ACHN (cell line): Measurements from ENCODE around the gene ZNF862.
"Not testable (repeated sequence)": the region's sequence is repeated elsewhere in the genome, so short reads cannot be mapped to it uniquely, and the experiment has no call there.

Source experiments
- DNase-seq: peaks from one replicate; pipeline ENCODE4 v3.0.0-alpha.2; 2015
- in situ Hi-C: cut with HindIII; loops from 2 replicates; pipeline ENCODE4 v1.10.0; 2017; ENCODE audit warnings: low sequenced_read_pairs, low pct_ligation_motif_present, low pct_unique_long_range_greater_than_20kb

ZNF862 gene

DNA sequence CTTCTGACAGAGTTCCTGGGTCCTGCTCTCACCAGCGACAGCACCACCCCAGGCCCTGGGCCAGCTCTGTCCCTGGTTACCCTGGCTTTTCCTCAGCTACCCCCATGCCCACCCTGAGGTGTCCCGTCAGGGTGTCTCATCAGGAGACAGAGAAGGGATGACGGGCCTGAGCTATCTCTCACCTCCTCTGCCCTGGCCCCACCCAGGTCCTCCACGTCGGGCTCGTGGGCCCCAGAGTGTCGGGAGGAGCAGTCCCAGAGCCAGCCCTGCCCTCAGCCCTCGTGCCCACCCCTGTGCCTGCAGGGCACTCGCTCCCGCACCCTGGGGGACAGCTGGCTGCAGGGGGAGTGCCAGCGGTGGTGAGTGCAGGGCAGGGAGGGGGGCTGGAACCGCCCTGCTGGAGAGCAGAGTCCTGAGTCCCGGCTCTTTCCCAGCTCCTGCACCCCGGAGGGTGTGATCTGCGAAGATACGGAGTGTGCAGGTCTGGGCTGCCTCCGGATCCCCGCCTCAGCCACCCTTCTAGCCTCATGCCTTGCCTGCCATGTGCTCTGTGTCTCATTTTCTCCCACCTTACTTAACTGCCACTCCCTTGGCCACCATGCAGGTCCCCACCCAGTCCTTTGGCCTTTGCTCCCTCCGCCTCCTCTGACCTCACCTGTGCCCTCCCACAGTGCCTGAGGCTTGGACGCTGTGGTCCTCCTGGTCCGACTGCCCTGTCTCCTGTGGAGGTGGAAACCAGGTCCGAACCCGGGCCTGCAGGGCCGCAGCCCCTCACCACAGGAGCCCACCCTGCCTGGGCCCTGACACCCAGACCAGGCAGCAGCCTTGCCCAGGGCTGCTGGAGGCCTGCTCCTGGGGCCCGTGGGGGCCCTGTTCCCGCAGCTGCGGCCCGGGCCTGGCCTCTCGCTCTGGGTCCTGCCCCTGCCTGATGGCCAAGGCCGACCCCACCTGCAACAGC lies 16.7 kb upstream of the ZNF862 start:
- in situ Hi-C loops, result no loop called here
- no peak for DNase-seq

DNA sequence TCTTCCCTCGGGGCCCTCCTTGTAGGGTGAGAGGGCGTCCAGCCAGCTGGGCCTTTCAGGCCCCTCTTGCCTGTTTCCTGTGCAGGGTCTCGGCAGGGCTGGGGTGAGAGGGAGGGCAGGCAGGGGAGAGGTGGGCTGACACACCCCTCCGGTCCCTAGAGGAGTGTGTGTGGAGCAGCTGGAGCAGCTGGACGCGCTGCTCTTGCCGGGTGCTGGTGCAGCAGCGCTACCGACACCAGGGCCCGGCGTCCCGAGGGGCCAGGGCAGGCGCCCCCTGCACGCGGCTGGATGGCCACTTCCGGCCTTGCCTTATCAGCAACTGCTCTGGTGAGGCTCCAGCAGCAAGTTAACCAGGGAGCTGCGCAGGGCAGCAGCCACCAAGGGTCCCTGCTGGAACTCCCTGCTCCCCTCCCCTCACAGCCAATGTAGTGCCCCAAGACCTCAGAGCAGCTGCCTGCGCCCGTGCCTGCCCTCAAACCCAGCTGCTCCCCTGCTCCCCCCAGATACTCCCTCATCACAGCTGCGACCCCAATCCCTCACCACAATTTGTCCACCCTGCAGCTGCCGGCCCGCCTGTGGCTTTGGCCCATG lies 15.7 kb upstream of the ZNF862 start:
- in situ Hi-C loops, result no loop called here
- no peak for DNase-seq

DNA sequence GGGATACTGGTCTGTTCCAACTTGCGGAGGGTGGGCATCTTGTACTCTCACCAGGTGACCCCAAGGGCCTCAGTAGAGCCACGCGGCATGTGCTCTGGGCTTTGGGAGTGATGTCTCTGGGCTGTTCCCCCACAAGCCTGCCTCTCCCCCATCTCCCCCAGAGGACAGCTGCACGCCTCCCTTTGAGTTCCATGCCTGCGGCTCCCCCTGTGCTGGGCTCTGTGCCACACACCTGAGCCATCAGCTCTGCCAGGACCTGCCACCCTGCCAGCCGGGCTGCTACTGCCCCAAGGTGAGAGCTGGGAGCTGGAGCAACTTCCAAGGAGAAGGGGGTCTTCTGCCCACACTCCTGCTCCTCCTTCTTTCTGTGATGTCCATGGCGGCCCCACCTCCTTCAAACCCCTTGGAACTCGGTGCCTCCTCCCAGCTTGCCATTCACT lies 15.0 kb upstream of the ZNF862 start:
- no peak for DNase-seq
- in situ Hi-C loops, result no loop called here

DNA sequence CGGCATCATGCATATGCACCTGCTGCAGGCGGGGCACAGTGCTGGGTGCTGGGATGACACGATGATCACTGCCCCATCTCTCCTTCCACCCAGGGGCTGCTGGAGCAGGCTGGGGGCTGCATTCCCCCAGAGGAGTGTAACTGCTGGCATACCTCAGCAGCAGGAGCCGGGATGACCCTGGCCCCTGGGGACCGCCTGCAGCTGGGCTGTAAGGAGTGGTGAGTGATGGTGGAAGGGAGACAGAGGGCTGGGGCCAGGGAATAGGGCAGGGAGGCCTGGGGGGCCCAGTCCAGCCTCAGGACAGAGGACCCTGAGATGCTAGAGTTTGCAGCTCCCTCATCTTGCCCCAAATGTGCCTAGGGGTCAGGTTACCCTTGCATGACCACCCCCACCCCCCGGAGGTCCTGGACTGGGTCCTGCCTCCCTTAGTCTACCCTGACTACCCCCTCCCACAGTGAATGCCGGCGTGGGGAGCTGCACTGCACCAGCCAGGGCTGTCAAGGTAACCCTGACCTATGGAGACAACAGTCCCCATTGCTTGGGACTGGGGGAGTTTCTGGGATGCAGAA lies 14.5 kb upstream of the ZNF862 start:
- no peak for DNase-seq
- in situ Hi-C loops, result no loop called here

DNA sequence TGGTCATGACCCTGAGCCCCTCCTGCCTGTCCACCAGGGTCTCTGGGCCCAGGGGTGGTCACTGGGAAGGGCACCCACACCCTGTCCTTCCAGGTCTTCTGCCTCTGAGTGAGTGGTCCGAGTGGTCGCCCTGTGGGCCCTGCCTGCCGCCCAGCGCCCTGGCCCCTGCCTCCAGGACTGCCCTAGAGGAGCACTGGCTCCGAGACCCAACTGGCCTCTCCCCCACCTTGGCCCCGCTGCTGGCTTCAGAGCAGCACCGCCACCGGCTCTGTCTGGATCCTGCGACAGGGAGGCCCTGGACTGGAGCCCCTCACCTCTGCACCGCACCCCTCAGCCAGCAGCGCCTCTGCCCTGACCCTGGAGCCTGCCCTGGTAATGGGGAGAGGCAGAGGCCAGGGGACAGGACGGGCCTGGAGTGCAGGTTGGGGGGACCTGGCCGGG lies 13.9 kb upstream of the ZNF862 start:
- no peak for DNase-seq
- in situ Hi-C loops, result no loop called here

DNA sequence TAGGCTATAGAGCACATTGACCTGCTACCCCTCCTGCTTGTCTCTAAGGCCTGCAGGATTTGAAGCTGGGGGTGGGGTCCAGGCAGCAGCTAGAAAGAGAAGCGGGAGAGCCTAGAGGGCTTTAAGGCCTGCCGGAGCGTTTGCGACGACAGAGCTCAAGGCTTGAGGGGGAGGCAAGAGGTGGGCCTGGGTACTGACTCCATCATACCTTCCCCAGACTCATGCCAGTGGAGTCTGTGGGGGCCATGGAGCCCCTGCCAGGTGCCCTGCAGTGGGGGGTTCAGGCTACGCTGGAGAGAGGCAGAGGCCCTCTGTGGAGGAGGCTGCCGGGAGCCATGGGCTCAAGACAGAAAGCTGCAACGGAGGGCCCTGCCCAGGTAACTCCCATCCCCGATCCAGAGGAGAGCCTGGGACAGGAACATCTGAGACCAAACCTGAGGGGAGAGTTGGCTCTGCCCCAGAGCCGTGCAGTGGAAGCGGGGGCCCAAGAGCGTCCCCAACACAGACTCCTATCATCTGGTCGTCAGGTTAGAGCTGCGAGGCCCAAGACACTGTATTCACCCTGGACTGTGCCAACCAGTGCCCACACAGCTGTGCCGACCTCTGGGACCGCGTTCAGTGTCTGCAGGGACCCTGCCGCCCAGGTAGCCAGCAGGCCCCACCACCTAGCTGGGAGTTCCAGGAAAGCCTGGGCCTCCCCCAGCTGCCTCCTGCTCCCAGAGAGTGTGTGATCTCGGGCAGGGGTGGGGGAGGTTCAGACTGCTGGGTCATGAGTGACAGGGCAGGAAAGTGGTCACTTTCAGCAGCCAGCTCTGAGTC lies 13.2 kb upstream of the ZNF862 start:
- no peak for DNase-seq
- in situ Hi-C loops, result no loop called here

DNA sequence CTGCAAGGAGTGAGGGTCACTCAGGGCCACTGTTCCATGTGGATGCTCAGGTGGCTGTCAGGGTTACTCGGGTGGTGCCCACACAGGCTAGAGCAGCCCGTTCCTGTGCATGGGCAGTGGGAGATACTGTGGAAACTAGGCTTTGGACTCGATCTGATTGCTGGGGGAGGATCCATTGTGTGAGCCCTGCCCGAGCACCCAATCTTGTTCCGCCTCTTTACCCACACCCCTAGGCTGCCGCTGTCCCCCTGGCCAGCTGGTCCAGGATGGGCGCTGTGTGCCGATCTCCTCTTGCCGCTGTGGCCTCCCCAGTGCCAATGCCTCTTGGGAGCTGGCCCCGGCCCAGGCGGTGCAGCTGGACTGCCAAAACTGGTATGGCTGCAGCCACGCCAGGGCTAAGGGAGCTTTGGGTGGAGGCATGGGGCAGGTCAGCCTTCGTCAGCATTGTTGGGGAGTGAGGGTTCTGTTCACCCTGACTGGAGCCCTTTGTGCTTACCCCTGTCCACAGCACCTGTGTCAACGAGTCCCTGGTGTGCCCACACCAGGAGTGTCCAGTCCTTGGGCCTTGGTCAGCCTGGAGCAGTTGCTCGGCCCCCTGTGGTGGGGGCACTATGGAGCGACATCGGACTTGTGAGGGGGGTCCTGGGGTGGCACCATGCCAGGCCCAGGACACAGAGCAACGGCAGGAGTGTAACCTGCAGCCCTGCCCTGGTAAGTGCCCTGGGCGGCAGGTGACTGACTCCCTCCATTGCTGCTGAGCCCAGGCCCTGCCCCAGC lies 12.4 kb upstream of the ZNF862 start:
- in situ Hi-C loops, result no loop called here
- DNase-seq, result no peak

DNA sequence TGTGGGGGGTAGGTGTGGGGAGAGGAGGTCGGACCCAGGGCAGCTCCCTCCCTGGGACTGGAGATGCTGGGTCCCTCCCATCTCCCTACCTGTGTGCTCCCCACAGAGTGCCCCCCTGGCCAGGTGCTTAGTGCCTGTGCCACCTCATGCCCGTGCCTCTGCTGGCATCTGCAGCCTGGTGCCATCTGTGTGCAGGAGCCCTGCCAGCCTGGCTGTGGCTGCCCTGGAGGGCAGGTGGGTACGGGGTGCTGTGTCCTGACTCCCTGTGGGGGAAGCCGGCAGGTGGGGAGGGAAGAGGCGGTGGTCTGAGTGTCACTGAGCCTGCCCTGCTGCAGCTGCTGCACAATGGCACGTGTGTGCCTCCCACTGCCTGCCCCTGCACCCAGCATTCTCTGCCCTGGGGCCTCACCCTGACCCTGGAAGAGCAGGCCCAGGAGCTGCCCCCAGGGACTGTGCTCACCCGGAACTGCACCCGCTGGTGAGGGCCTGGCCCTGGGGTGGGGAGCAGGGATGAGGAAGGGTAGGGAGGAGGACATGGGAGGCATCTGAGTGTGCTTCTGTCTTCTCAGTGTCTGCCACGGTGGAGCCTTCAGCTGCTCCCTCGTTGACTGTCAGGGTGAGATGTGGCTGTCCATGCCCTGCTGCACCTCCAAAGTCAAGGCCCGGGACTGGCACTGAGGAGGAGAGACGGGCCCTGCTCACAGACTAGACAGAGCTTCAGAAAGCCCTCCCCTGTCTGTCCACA lies 11.7 kb upstream of the ZNF862 start:
- in situ Hi-C loops, result no loop called here
- DNase-seq, result no peak

DNA sequence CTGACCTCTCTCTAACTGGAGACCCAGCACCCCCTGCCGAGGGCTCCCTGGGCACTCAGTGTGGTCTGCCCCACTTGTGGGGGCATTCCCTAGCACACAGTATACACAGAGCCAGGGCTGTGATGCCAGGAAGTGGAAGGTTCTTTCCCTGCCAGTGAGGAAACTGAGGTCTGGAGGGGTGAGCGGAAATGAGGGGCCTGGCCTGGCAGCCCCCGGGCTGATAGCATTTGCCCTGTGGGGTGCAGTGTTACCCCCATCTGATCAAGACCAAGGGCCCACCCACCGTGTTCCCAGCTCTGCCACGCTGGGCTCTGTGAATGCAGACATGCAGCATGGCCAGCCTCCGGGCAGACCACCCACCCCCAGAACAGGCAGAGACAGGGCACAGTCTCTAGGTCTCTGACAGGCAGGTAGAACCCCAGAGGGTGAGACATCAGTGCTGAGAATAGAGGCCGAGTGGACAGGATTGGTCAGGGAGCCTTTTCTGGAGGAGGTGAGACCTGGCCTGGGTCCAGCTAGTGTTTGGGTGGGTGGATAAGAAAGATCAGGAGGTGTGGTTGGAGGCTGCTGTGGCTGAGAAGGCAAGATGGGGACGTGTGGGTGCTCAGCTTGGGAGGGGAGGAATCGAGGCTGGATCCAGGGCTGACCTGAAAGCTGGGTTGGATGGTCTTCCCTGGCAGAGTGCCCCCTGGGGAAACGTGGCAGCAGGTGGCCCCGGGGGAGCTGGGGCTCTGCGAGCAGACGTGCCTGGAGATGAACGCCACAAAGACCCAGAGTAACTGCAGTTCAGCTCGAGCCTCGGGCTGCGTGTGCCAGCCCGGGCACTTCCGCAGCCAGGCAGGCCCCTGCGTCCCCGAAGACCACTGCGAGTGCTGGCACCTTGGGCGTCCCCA lies 10.8 kb upstream of the ZNF862 start:
- no peak for DNase-seq
- in situ Hi-C loops, result no loop called here

DNA sequence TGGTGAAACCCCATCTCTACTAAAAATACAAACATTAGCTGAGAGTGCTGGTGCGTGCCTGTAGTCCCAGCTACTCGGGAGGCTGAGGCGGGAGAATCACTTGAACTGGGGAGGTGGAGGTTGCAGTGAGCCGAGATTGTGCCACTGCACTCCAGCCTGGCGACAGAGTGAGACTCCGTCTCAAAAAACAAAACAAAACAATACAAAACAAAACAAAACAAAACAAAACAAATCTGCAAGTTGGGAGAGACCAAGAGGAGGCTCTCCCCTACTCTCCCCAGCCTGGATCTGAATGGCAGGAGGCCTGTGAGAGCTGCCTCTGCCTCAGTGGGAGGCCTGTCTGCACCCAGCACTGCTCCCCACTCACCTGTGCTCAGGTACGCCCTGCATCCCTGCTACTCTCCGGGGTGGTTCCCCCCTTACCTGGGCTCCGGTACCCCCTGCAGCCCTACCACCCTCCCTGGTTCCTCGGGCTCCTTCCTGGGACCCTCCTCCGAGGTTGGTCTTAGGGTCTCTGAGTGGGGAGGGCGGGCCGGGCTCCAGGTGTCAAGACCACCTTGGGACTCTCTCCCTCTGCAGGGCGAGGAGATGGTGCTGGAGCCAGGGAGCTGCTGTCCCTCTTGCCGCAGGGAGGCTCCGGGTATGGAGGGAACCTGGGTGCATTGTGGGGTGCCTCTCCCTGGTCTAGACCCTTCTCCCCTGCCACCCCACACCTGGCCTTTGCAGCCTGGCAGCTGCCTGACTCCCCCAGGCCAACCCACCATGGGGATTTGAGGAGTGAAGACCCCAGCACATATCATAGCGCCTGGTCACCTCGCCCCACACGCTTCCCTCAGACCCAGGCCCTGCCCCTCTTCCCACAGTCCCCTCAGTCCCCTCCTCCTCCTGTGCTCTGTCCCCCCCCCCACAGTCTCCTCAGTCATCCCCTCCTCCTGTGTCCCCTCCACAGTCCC lies 9.5 kb upstream of the ZNF862 start:
- DNase-seq, result no peak
- in situ Hi-C loops, result no loop called here

DNA sequence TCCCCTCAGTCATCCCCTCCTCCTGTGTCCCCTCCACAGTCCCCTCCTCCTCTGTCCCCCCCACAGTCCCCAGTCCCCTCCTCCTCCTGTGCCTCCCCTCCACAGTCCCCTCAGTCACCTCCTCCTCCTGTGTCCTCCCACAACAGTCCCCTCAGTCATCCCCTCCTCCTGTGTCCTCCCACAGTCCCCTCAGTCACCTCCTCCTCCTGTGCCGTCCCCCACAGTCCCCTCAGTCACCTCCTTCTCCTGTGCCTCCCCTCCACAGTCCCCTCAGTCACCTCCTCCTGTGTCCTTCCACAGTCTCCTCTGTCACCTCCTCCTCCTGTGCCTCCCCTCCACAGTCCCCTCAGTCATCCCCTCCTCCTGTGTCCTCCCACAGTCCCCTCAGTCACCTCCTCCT lies 7.6 kb upstream of the ZNF862 start:
- DNase-seq, in situ Hi-C loops: not testable (repeated sequence)

DNA sequence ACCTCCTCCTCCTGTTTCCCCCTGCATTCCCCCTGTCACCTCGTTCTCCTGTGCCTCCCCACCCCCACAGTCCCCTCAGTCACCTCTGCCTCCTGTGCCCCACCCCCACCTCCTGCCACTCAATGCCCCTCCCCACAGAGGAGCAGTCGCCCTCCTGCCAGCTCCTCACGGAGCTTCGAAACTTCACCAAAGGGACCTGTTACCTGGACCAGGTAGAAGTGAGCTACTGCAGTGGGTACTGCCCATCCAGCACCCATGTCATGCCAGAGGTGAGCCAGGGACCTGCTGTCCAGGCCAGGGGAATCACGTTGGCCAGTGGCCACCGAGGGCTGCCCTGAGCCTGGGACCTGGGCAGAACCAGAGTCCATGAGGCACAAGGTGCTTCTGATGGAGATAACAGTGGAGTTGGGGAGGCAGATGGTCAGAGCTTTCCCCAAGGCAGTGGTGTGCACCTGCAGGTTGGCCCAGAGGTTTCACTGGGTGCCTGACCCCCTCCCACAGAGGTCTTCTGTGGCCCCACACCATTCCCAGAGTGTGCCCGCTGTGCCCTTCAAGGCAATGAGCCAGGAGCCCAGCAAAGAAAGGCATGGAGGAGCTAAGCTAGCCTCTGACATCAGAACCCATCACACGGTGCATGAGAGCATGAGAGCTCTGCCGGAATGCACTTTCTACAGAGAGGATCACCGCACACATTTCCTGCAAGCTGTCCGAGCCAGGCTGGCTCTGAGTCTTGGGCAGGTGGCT lies 7.0 kb upstream of the ZNF862 start:
- in situ Hi-C loops, result no loop called here
- no peak for DNase-seq

DNA sequence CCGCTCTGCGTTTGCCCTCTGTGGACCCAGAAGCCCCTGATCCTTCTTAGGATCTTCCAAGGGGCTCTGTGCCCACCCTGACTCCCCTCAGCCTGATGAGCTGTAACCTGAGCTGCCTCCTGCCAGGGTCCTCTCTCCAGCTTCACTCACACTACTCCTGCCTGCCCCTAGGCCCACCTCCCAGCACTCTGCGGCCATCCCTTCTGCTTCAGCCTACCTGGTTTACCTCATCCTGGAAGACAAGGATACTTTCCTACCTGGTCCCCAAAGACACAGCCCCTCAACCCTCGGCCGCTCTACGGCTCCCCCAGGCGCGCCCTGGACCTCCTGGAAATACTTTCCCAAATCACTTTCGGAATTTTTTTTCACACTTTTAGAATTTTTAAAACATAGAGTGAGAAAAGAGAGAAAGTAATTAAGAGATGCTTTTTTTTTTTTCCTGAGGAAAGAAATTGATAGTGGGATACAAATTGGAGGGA lies 6.4 kb upstream of the ZNF862 start:
- in situ Hi-C loops, result no loop called here
- DNase-seq, result no peak

DNA sequence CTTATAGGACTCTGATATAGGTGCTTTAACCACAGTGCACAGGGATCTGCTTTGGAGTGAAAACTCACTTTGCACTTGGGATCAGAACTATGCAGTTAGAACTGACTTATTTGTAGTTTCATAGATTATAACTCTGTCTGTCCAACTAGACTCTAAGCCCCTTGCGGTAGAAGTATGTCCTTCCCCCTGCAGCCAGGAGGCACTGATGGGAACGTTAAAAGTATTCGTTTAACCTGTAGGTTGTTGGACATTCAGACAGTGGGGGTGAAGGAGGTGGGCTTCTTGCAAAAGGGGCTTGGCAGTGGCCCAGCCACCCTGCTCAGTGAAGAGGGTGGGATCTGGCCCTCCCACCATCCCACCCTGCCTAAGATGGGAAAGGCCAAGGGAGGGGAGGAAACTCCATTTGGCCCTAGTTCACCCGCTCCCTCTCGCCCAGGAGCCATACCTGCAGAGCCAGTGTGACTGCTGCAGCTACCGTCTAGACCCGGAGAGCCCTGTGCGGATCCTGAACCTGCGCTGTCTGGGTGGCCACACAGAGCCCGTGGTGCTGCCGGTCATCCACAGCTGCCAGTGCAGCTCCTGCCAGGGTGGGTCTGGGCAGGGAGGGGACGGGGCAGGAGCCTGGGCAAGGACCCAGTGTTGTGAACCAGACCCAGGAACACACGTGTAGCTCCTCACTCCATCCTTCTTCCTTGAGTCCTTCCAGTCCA lies 5.7 kb upstream of the ZNF862 start:
- in situ Hi-C loops, result no loop called here
- no peak for DNase-seq
